GM08714 (cell line): ENCODE data around the gene LDLRAP1.
"Not testable (repeated sequence)": the region's sequence is repeated elsewhere in the genome, so short reads cannot be mapped to it uniquely, and the experiment has no call there.

ENCODE experiments used
- H3K4me3 ChIP-seq: fragments of 200-500 bp; sonication (Bioruptor generic); 2 replicates; pipeline ENCODE4 v1.5.1; 2014; ENCODE audit warnings: mild to moderate bottlenecking, low read length, inconsistent platforms
- ZNF274 ChIP-seq: IDR thresholded peaks from 2 replicates; pipeline ENCODE4 v1.6.1; 2012; ENCODE audit warnings: mild to moderate bottlenecking, low read depth, low read length

Gene LDLRAP1, protein sequence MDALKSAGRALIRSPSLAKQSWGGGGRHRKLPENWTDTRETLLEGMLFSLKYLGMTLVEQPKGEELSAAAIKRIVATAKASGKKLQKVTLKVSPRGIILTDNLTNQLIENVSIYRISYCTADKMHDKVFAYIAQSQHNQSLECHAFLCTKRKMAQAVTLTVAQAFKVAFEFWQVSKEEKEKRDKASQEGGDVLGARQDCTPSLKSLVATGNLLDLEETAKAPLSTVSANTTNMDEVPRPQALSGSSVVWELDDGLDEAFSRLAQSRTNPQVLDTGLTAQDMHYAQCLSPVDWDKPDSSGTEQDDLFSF

GRCh38 chr1:25543425-25544242 is at the start of gene LDLRAP1:
LDLRAP1 (plus strand) TSS chr1:25543606; CDS start chr1:25543699, 93 bp downstream.
- TF ChIP-seq ZNF274: no peak
- H3K4me3 ChIP-seq: peak within 1 kb of the TSS; percentile 81

- H3K4me3 ChIP-seq: no peak overlapping the region
- no peak for TF ChIP-seq ZNF274
These were observed 48.5 kb upstream of the LDLRAP1 start for GRCh38 chr1:25494952-25495351.

- TF ChIP-seq ZNF274: no peak
- no peak overlapping the region for H3K4me3 ChIP-seq
These were observed 42.7 kb upstream of the LDLRAP1 start for GRCh38 chr1:25500694-25501093.

DNA sequence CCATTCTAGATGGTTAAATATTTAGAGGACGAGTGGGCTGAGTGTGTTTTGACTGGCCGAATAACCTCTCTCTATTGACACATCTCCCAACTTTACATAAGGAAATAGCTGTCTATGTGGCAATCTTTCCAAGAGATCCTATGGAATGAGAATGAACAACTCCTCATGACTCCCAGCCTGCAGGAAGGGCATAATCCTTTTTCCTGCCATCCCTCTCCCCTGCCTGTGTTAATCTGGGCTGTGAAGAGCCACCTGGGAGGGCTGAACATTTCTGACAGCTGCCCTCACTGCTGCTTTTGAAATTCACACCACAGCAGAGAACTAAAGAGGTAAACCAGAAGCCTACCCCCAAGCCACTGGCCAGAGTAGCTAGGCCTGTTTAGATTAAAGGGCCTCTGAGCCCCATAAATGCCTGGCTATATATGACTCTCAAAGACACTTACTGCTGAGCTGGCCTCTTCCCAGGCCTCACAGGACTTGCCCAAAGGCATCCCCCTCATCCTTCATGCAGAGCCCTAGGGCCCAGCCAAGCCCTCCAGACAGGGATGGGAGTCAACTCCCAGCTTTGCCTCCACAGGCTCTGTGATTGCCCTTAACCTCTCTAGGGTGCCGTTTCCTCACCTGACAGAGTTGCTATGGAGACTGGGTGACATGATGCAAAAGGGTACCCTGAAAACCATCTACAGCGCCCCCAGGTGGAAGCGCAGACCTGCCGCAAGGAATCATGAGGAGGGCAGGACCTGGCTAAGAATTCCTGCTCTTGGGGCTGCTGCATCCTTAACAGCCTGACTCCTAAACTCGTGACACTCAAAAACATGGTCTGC is 42.0 kb upstream of the LDLRAP1 start:
- no peak for TF ChIP-seq ZNF274
- H3K4me3 ChIP-seq: no peak overlapping the region

DNA sequence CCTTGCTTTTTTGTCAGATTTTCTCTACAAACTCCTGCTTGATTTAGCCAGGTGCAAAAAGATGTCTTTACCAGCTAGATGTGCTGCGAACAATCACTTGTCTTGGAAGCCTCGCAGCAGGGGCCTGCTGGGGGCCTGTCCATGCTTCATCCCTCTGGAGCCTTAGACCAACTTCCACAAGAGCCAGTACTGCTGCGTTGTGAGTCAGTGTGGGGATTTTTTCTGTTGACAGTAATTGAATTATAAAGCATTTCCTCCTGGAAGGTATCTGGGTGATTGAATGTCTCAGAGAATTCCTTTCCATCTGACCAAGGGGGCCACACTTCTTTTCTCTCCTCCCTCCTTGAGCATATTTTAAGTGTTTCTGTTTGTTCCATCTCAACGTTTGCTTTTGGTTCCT is 40.4 kb upstream of the LDLRAP1 start:
- H3K4me3 ChIP-seq: no peak overlapping the region
- no peak for TF ChIP-seq ZNF274

GRCh38 chr1:25503551-25504426 is 39.6 kb upstream of the LDLRAP1 start:
- H3K4me3 ChIP-seq: no peak overlapping the region
- no peak for TF ChIP-seq ZNF274

GRCh38 chr1:25504706-25505595 is 38.5 kb upstream of the LDLRAP1 start:
- H3K4me3 ChIP-seq: no peak overlapping the region
- TF ChIP-seq ZNF274: no peak

- no peak for TF ChIP-seq ZNF274
- H3K4me3 ChIP-seq: no peak overlapping the region
These were observed 37.6 kb upstream of the LDLRAP1 start for GRCh38 chr1:25505656-25506385.

DNA sequence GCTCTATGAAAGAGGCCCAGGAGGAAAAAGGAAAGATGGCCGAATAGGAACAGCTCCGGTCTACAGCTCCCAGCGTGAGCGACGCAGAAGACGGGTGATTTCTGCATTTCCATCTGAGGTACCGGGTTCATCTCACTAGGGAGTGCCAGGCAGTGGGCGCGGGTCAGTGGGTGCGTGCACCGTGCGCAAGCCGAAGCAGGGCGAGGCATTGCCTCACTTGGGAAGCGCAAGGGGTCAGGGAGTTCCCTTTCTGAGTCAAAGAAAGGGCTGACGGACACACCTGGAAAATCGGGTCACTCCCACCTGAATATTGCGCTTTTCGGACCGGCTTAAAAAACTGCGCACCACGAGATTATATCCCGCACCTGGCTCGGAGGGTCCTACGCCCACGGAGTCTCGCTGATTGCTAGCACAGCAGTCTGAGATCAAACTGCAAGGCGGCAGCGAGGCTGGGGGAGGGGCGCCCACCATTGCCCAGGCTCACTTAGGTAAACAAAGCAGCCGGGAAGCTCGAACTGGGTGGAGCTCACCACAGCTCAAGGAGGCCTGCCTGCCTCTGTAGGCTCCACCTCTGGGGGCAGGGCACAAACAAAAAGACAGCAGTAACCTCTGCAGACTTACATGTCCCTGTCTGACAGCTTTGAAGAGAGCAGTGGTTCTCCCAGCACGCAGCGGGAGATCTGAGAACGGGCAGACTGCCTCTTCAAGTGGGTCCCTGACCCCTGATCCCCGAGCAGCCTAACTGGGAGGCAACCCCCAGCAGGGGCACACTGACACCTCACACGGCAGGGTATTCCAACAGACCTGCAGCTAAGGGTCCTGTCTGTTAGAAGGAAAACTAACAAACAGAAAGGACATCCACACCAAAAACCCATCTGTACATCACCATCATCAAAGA is 36.6 kb upstream of the LDLRAP1 start:
- not testable (repeated sequence) for H3K4me3 ChIP-seq

DNA sequence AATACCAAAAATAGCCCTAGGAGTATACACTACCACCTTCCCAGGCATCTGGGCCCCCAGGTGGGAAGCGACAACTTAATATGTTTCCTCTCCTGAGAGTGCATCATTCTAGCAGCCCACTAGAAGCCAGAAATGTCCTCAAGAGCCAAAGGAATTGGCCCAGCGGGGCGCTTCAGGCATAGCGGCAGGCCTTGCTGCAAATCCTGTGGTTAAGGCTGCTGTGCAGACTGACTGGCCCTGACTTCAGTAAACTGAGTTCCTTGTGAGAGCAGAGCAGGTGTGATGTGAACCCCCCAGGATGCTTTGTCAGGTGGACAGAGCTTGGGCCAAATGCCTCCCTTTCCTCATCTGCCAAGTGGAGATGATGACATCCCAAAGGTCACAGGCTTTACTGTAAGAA is 29.7 kb upstream of the LDLRAP1 start:
- H3K4me3 ChIP-seq: no peak overlapping the region
- no peak for TF ChIP-seq ZNF274

- no peak for TF ChIP-seq ZNF274
These were observed 28.4 kb upstream of the LDLRAP1 start for GRCh38 chr1:25515033-25515432.

More at GRCh38 chr1:25515033-25515432, 28.4 kb upstream of the LDLRAP1 start:
- H3K4me3 ChIP-seq: no peak overlapping the region
